Progenitor cell of endocrine pancreas (in vitro differentiated cells): ENCODE measurements around the gene VPS13D. TPM values are rescaled to one million over a fixed set of nuclear protein-coding genes. Genes with fewer than 3 reads are reported as not detected.

Experiments
- DNase-seq: peaks from one replicate; pipeline ENCODE4 v3.0.0; 2021; ENCODE audit warnings: low spot score; ENCODE audit not compliant: unreplicated experiment
- H3K27ac Mint-ChIP-seq: 2 replicates; pipeline ENCODE4 v1.8.0; 2021; ENCODE audit warnings: mild to moderate bottlenecking, moderate library complexity, mixed read lengths
- H3K27me3 Mint-ChIP-seq: 2 replicates; pipeline ENCODE4 v1.8.0; 2021; ENCODE audit warnings: mixed read lengths
- H3K36me3 Mint-ChIP-seq: 2 replicates; pipeline ENCODE4 v1.8.0; 2022; ENCODE audit warnings: mixed read lengths; ENCODE audit not compliant: insufficient read depth
- H3K4me1 Mint-ChIP-seq: 2 replicates; pipeline ENCODE4 v1.8.0; 2021; ENCODE audit warnings: low read depth, mixed read lengths
- H3K4me3 Mint-ChIP-seq: 2 replicates; pipeline ENCODE4 v1.8.0; 2021; ENCODE audit warnings: low read depth, mild to moderate bottlenecking, moderate library complexity, mixed read lengths
- H3K9me3 Mint-ChIP-seq: 2 replicates; pipeline ENCODE4 v1.8.0; 2021; ENCODE audit warnings: low read depth, mixed read lengths
- total RNA-seq: library from RNA; stranded (reverse); gene quantifications from 2 replicates; pipeline ENCODE4 v1.2.1, GENCODE V29; 2021
- TF ChIP-seq, protein P1 (sequence below): fragments of 200-600 bp; sonication (generic); IDR thresholded peaks from one replicate; pipeline ENCODE4 v1.5.0; 2021; ENCODE audit warnings: antibody characterized with exemption, mild to moderate bottlenecking; ENCODE audit not compliant: unreplicated experiment

VPS13D gene
- total RNA-seq, 1 donor from 2014 or later, result 41.9 TPM

DNA sequence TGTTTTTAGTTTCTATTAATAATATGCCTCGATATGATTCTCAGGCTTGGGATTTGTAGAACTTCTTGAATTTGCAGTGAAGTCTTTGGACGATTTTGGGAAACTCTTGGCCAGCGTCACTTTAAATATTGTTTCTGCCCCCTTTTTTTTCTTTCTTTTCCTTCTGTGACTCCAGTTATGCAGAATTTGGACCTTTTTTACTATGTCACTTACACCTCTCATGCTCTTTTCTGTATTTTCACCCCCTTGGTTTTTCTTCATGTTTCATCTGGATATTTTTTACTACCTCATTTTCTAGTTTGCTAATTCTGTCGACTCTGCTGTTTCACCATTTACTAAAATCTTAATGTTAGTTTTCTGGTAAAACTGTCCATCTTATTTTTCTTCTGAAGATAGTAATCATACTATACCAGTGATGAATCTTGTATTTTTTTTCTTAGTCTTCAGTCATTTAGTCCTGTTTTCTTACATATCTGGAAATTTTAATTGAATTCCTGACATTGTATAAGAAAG lies 214.6 kb downstream of the VPS13D start:
- Mint-ChIP-seq H3K27me3 (no peaks in the 10 kb centered on the region), H3K4me3 (no peak overlapping the region), H3K27ac (no peak overlapping the region), H3K9me3 (peaks cover 11% of the 10 kb centered on the region), H3K36me3 (peaks cover 24% of the 10 kb centered on the region), H3K4me1 (peaks cover 15% of the 10 kb centered on the region)
- TF ChIP-seq, protein P1, sequence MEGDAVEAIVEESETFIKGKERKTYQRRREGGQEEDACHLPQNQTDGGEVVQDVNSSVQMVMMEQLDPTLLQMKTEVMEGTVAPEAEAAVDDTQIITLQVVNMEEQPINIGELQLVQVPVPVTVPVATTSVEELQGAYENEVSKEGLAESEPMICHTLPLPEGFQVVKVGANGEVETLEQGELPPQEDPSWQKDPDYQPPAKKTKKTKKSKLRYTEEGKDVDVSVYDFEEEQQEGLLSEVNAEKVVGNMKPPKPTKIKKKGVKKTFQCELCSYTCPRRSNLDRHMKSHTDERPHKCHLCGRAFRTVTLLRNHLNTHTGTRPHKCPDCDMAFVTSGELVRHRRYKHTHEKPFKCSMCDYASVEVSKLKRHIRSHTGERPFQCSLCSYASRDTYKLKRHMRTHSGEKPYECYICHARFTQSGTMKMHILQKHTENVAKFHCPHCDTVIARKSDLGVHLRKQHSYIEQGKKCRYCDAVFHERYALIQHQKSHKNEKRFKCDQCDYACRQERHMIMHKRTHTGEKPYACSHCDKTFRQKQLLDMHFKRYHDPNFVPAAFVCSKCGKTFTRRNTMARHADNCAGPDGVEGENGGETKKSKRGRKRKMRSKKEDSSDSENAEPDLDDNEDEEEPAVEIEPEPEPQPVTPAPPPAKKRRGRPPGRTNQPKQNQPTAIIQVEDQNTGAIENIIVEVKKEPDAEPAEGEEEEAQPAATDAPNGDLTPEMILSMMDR, result no peak
- no peak for DNase-seq

DNA sequence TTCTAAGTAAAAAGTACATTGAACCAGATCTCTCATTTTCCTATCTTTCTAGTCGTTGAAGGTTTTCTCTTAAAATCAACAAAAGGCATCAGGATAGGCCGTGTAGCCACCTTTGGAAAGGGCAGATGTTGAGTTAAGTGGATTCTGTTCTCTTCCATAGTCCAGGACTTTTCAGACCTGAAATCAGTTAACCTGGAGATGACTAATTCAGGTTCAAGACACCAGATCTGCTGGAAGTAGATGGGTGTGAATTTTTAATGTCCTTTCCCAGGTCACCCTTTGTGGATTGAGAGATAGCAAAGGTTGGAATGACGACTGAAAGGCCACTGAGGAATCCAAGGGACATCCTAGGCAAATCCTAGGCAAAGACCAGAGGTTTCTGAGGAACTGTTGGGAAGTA lies 215.4 kb downstream of the VPS13D start:
- H3K27ac Mint-ChIP-seq, result no peak overlapping the region
- H3K9me3 Mint-ChIP-seq, result peaks cover 11% of the 10 kb centered on the region
- DNase-seq, result no peak
- H3K4me1 Mint-ChIP-seq, result peaks cover 16% of the 10 kb centered on the region
- H3K36me3 Mint-ChIP-seq, result peaks cover 22% of the 10 kb centered on the region
- TF ChIP-seq, protein P1, result no peak
- no peaks in the 10 kb centered on the region for H3K27me3 Mint-ChIP-seq
- no peak overlapping the region for H3K4me3 Mint-ChIP-seq

DNA sequence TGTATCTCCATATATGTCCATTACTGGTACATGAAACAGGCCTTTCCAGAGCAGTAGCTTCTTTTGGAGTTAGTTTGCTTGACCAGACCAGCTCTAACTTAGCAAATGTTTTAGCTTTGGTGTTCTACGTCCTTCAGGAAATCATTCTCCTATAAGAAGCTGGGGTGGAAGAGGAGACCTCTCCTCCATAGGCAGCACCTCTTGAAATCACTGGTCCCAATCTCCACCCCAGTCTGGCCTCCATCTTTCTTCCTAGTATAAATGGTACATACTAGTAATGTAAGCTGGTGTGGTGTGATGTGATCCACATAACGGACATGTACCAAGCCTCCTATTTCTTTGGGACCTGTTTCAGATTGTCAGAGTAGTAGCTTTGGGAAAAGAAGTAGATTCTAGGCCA lies 216.8 kb downstream of the VPS13D start:
- Mint-ChIP-seq H3K9me3 (peaks cover 11% of the 10 kb centered on the region), H3K36me3 (peaks cover 23% of the 10 kb centered on the region), H3K4me1 (peaks cover 21% of the 10 kb centered on the region), H3K27ac (no peak overlapping the region), H3K4me3 (no peak overlapping the region), H3K27me3 (no peaks in the 10 kb centered on the region)
- TF ChIP-seq, protein P1, result no peak
- DNase-seq, result no peak

DNA sequence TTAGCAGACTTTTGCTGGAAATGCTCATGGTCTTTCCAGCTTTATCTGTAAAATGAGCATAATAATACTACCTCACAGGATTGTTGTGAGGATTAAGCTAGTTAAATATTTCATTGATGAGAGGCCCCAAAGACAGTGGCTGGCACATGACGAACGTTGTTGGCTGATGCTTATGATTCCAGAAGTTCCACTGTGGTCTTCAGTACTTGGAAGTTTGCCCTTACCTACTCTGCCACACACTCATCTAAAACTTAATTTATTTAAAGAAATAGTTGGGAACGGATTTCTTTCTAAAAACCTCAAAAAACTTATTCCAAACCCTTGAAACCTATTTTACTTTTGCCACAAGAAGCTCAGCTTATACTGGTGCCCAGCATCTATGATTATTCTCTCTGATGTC lies 217.5 kb downstream of the VPS13D start:
- H3K4me1 Mint-ChIP-seq, result peaks cover 20% of the 10 kb centered on the region
- H3K4me3 Mint-ChIP-seq, result no peak overlapping the region
- no peak for DNase-seq
- H3K27ac Mint-ChIP-seq, result no peak overlapping the region
- H3K27me3 Mint-ChIP-seq, result no peaks in the 10 kb centered on the region
- H3K9me3 Mint-ChIP-seq, result peaks cover 11% of the 10 kb centered on the region
- H3K36me3 Mint-ChIP-seq, result peaks cover 23% of the 10 kb centered on the region
- TF ChIP-seq, protein P1, result no peak

GRCh38 chr1:12447849-12448312 lies 218.1 kb downstream of the VPS13D start:
- TF ChIP-seq, protein P1, result no peak
- Mint-ChIP-seq H3K36me3 (peaks cover 23% of the 10 kb centered on the region), H3K4me1 (peaks cover 24% of the 10 kb centered on the region), H3K4me3 (no peak overlapping the region), H3K27me3 (no peaks in the 10 kb centered on the region), H3K9me3 (peaks cover 11% of the 10 kb centered on the region), H3K27ac (no peak overlapping the region)
- no peak for DNase-seq
